HL-60/S4 treated with retinoic acid at 250 ng/mL for 4 days and 3 days (cell line): ENCODE data around the gene CXCL16.

Experiments used
- in situ Hi-C: fragments of 300-500 bp; cut with MboI; formaldehyde crosslinking; loops from 2 replicates; pipeline ENCODE4 v1.7.0; 2022; ENCODE audit warnings: low sequenced_read_pairs

CXCL16 gene

GRCh38 chr17:4751932-4752331 is 12.2 kb upstream of the CXCL16 start:
- in situ Hi-C loops, result no loop called here

GRCh38 chr17:4750606-4751005 is 10.9 kb upstream of the CXCL16 start:
- in situ Hi-C loops, result no loop called here

GRCh38 chr17:4748686-4749085 is 9.0 kb upstream of the CXCL16 start:
- in situ Hi-C loops, result no loop called here

- in situ Hi-C loops, result no loop called here
These were observed 8.1 kb upstream of the CXCL16 start for GRCh38 chr17:4747847-4748246.

GRCh38 chr17:4744999-4745969 is 5.6 kb upstream of the CXCL16 start:
- in situ Hi-C loops, result no loop called here

- in situ Hi-C loops, result no loop called here
These were observed 4.2 kb upstream of the CXCL16 start for GRCh38 chr17:4743898-4744297.

- in situ Hi-C loops, result no loop called here
These were observed 3.5 kb upstream of the CXCL16 start for GRCh38 chr17:4743216-4743615.

- in situ Hi-C loops, result no loop called here
These were observed 2.9 kb upstream of the CXCL16 start for GRCh38 chr17:4742629-4743028.

- in situ Hi-C loops, result no loop called here
These were observed 2.4 kb upstream of the CXCL16 start for GRCh38 chr17:4742133-4742532.

- in situ Hi-C loops, result no loop called here
These were observed 1.8 kb upstream of the CXCL16 start for GRCh38 chr17:4741544-4741943.

GRCh38 chr17:4740584-4740983 is 856 bp upstream of the CXCL16 start:
- in situ Hi-C loops, result no loop called here

- in situ Hi-C loops, result no loop called here
These were observed 260 bp upstream of the CXCL16 start for GRCh38 chr17:4740025-4740351.

GRCh38 chr17:4738136-4739121 is 1.3 kb downstream of the CXCL16 start:
- in situ Hi-C loops, result no loop called here

- in situ Hi-C loops, result no loop called here
These were observed 3.7 kb downstream of the CXCL16 start for GRCh38 chr17:4735876-4736651.

- in situ Hi-C loops, result no loop called here
These were observed 4.8 kb downstream of the CXCL16 start for GRCh38 chr17:4734857-4735475.

GRCh38 chr17:4733073-4733531 is 6.6 kb downstream of the CXCL16 start:
- in situ Hi-C loops, result no loop called here

- in situ Hi-C loops, result no loop called here
These were observed 11.6 kb downstream of the CXCL16 start for GRCh38 chr17:4728124-4728523.

- in situ Hi-C loops, result no loop called here
These were observed 13.9 kb downstream of the CXCL16 start for GRCh38 chr17:4725646-4726310.

GRCh38 chr17:4724650-4725049 is 15.1 kb downstream of the CXCL16 start:
- in situ Hi-C loops, result no loop called here
